ENCODE data around the gene PGM2. TPM values are rescaled to one million over a fixed set of nuclear protein-coding genes. Genes with fewer than 3 reads are reported as not detected.

The PGM2 gene
- polyA plus RNA-seq, 3 donors from 2014 or later, result 26.6 to 31.0 (median 30.1) TPM

- no peak overlapping the region for H3K4me3 Mint-ChIP-seq
- DNase-seq, result no peak
- no peaks in the 10 kb centered on the region for H3K9me3 Mint-ChIP-seq
- H3K36me3 Mint-ChIP-seq, result peaks cover 15 to 56% (median 15%) of the 10 kb centered on the region in 3 donors
- H3K27me3 Mint-ChIP-seq (ENCODE audit: low read depth in 3 of 3), result no peaks in the 10 kb centered on the region
- peak overlapping the region in 1 of 6 donors; percentile 5 for H3K27ac Mint-ChIP-seq
- H3K4me1 Mint-ChIP-seq, result no peaks in the 10 kb centered on the region
These were observed 25.9 kb downstream of the PGM2 start for GRCh38 chr4:37852376-37852775.

GRCh38 chr4:37858112-37858511 lies 31.6 kb downstream of the PGM2 start:
- Mint-ChIP-seq H3K4me1 (no peaks in the 10 kb centered on the region), H3K36me3 (peaks cover 20 to 48% (median 25%) of the 10 kb centered on the region in 3 donors), H3K9me3 (no peaks in the 10 kb centered on the region), H3K4me3 (no peak overlapping the region), H3K27ac (no peak overlapping the region), H3K27me3 (ENCODE audit: low read depth in 3 of 3) (no peaks in the 10 kb centered on the region)
- DNase-seq, result no peak

GRCh38 chr4:37858872-37859271 lies 32.4 kb downstream of the PGM2 start:
- no peak for DNase-seq
- H3K27me3 Mint-ChIP-seq (ENCODE audit: low read depth in 3 of 3), result no peaks in the 10 kb centered on the region
- H3K9me3 Mint-ChIP-seq, result no peaks in the 10 kb centered on the region
- H3K4me3 Mint-ChIP-seq, result no peak overlapping the region
- H3K27ac Mint-ChIP-seq, result no peak overlapping the region
- no peaks in the 10 kb centered on the region for H3K4me1 Mint-ChIP-seq
- peaks cover 26 to 42% (median 30%) of the 10 kb centered on the region in 3 donors for H3K36me3 Mint-ChIP-seq

- peaks cover 22 to 35% (median 27%) of the 10 kb centered on the region in 3 donors for H3K36me3 Mint-ChIP-seq
- H3K4me1 Mint-ChIP-seq, result no peaks in the 10 kb centered on the region
- H3K27me3 Mint-ChIP-seq (ENCODE audit: low read depth in 3 of 3), result no peaks in the 10 kb centered on the region
These were observed 33.8 kb downstream of the PGM2 start for GRCh38 chr4:37860266-37860665.

GRCh38 chr4:37862961-37863360 lies 36.5 kb downstream of the PGM2 start:
- Mint-ChIP-seq H3K9me3 (no peaks in the 10 kb centered on the region), H3K4me3 (no peak overlapping the region), H3K27me3 (ENCODE audit: low read depth in 3 of 3) (no peaks in the 10 kb centered on the region), H3K36me3 (peaks cover 34 to 43% (median 38%) of the 10 kb centered on the region in 3 donors), H3K4me1 (no peaks in the 10 kb centered on the region), H3K27ac (no peak overlapping the region)
- DNase-seq, result no peak

More at GRCh38 chr4:37860266-37860665, 33.8 kb downstream of the PGM2 start:
- Mint-ChIP-seq H3K4me3 (no peak overlapping the region), H3K9me3 (no peaks in the 10 kb centered on the region), H3K27ac (no peak overlapping the region)
- no peak for DNase-seq

- Mint-ChIP-seq H3K36me3 (peaks cover 27 to 40% (median 31%) of the 10 kb centered on the region in 3 donors), H3K9me3 (no peaks in the 10 kb centered on the region), H3K27me3 (ENCODE audit: low read depth in 3 of 3) (no peaks in the 10 kb centered on the region), H3K4me1 (no peaks in the 10 kb centered on the region), H3K27ac (no peak overlapping the region), H3K4me3 (no peak overlapping the region)
- no peak for DNase-seq
These were observed 38.3 kb downstream of the PGM2 start for GRCh38 chr4:37864786-37865185.

- Mint-ChIP-seq H3K9me3 (no peaks in the 10 kb centered on the region), H3K27ac (no peak overlapping the region), H3K4me1 (no peaks in the 10 kb centered on the region), H3K4me3 (no peak overlapping the region), H3K27me3 (ENCODE audit: low read depth in 3 of 3) (no peaks in the 10 kb centered on the region), H3K36me3 (peaks cover 27 to 40% (median 31%) of the 10 kb centered on the region in 3 donors)
- no peak for DNase-seq
These were observed 39.0 kb downstream of the PGM2 start for GRCh38 chr4:37865450-37865849.

GRCh38 chr4:37867102-37867501 lies 40.6 kb downstream of the PGM2 start:
- Mint-ChIP-seq H3K27me3 (ENCODE audit: low read depth in 3 of 3) (no peaks in the 10 kb centered on the region), H3K36me3 (peaks cover 23 to 35% (median 23%) of the 10 kb centered on the region in 3 donors), H3K4me1 (peaks cover 2 to 5% of the 10 kb centered on the region in 2 donors), H3K27ac (no peak overlapping the region), H3K4me3 (no peak overlapping the region), H3K9me3 (no peaks in the 10 kb centered on the region)
- DNase-seq, result no peak

- Mint-ChIP-seq H3K27ac (no peak overlapping the region), H3K4me3 (no peak overlapping the region), H3K4me1 (peaks cover 6 to 13% of the 10 kb centered on the region in 2 donors), H3K9me3 (no peaks in the 10 kb centered on the region), H3K36me3 (peaks cover 17 to 27% (median 18%) of the 10 kb centered on the region in 3 donors), H3K27me3 (ENCODE audit: low read depth in 3 of 3) (no peaks in the 10 kb centered on the region)
- no peak for DNase-seq
These were observed 41.8 kb downstream of the PGM2 start for GRCh38 chr4:37868238-37868637.

GRCh38 chr4:37872310-37872988 lies 46.0 kb downstream of the PGM2 start:
- Mint-ChIP-seq H3K4me1 (peaks cover 6 to 14% of the 10 kb centered on the region in 2 donors), H3K27me3 (ENCODE audit: low read depth in 3 of 3) (no peaks in the 10 kb centered on the region), H3K4me3 (no peak overlapping the region), H3K36me3 (peaks cover 5 to 16% (median 7%) of the 10 kb centered on the region in 3 donors), H3K27ac (peak overlapping the region in 2 of 6 donors; percentile 18 to 56), H3K9me3 (no peaks in the 10 kb centered on the region)
- DNase-seq, result no peak

- peaks cover 6 to 14% of the 10 kb centered on the region in 2 donors for H3K4me1 Mint-ChIP-seq
- H3K27ac Mint-ChIP-seq, result no peak overlapping the region
- H3K36me3 Mint-ChIP-seq, result peaks cover 0 to 8% (median 0%) of the 10 kb centered on the region in 3 donors
- no peak overlapping the region for H3K4me3 Mint-ChIP-seq
- no peak for DNase-seq
- no peaks in the 10 kb centered on the region for H3K27me3 Mint-ChIP-seq (ENCODE audit: low read depth in 3 of 3)
- H3K9me3 Mint-ChIP-seq, result no peaks in the 10 kb centered on the region
These were observed 46.9 kb downstream of the PGM2 start for GRCh38 chr4:37873386-37873785.

- DNase-seq, result no peak
- Mint-ChIP-seq H3K4me1 (peaks cover 4 to 14% of the 10 kb centered on the region in 2 donors), H3K4me3 (no peak overlapping the region), H3K36me3 (peaks cover 0 to 4% (median 0%) of the 10 kb centered on the region in 3 donors), H3K27ac (no peak overlapping the region), H3K27me3 (ENCODE audit: low read depth in 3 of 3) (no peaks in the 10 kb centered on the region), H3K9me3 (no peaks in the 10 kb centered on the region)
These were observed 49.7 kb downstream of the PGM2 start for GRCh38 chr4:37876156-37876555.

GRCh38 chr4:37879365-37879764 lies 52.9 kb downstream of the PGM2 start:
- H3K4me3 Mint-ChIP-seq, result no peak overlapping the region
- H3K36me3 Mint-ChIP-seq, result peaks cover 0 to 4% (median 0%) of the 10 kb centered on the region in 3 donors
- DNase-seq, result no peak
- H3K4me1 Mint-ChIP-seq, result no peaks in the 10 kb centered on the region
- H3K27ac Mint-ChIP-seq, result no peak overlapping the region
- H3K9me3 Mint-ChIP-seq, result no peaks in the 10 kb centered on the region
- no peaks in the 10 kb centered on the region for H3K27me3 Mint-ChIP-seq (ENCODE audit: low read depth in 3 of 3)

GRCh38 chr4:37881811-37882210 lies 55.3 kb downstream of the PGM2 start:
- H3K27me3 Mint-ChIP-seq (ENCODE audit: low read depth in 3 of 3), result peaks cover 1 to 6% (median 4%) of the 10 kb centered on the region in 3 donors
- no peak for DNase-seq
- no peaks in the 10 kb centered on the region for H3K9me3 Mint-ChIP-seq
- no peaks in the 10 kb centered on the region for H3K4me1 Mint-ChIP-seq
- H3K4me3 Mint-ChIP-seq, result no peak overlapping the region
- H3K27ac Mint-ChIP-seq, result no peak overlapping the region
- peaks cover 0 to 8% (median 0%) of the 10 kb centered on the region in 3 donors for H3K36me3 Mint-ChIP-seq
